ENCODE data around the gene ANGPTL7. TPM values are rescaled to one million over a fixed set of nuclear protein-coding genes. Genes with fewer than 3 reads are reported as not detected.
A peak's percentile ranks its signal among the peaks of the same experiment; 100 is the strongest.

The ANGPTL7 gene
- total RNA-seq, 1 donor from 2014 or later: 1.1 TPM

DNA sequence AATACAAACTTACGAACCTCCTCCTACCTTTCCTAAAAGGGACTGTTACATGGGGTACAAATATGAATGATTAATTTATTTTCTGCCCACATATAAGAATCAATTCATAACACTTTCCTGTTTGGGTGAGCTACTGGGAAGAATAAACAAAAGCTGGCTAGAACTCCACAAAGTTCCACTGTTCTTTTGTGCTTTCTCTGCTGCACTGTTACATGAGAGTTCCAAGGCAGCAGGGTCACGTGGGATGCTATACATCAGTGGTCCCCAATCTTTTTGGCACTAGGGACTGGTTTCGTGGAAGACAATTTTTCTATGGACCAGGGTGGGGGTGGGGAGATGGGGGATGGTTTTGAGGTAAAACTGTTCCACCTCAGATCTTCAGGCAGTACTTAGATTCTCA lies 2.2 kb upstream of the ANGPTL7 start:
- Histone ChIP-seq H3K4me1 (peaks cover 31% of the 10 kb centered on the region), H3K36me3 (peaks cover 41% of the 10 kb centered on the region), H3K4me3 (no peak overlapping the region), H3K27me3 (ENCODE audit: low read depth) (no peaks in the 10 kb centered on the region), H3K9me3 (replicated peaks) (no peaks in the 10 kb centered on the region), H3K27ac (replicated peaks) (peak overlapping the region; percentile 50)
- intact Hi-C loops (cut with micrococcal nuclease): no loop called here
- TF ChIP-seq, protein P1, sequence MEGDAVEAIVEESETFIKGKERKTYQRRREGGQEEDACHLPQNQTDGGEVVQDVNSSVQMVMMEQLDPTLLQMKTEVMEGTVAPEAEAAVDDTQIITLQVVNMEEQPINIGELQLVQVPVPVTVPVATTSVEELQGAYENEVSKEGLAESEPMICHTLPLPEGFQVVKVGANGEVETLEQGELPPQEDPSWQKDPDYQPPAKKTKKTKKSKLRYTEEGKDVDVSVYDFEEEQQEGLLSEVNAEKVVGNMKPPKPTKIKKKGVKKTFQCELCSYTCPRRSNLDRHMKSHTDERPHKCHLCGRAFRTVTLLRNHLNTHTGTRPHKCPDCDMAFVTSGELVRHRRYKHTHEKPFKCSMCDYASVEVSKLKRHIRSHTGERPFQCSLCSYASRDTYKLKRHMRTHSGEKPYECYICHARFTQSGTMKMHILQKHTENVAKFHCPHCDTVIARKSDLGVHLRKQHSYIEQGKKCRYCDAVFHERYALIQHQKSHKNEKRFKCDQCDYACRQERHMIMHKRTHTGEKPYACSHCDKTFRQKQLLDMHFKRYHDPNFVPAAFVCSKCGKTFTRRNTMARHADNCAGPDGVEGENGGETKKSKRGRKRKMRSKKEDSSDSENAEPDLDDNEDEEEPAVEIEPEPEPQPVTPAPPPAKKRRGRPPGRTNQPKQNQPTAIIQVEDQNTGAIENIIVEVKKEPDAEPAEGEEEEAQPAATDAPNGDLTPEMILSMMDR (IDR thresholded peaks at IDR 0.05; ENCODE audit: borderline replicate concordance): no peak
- no peak for DNase-seq

DNA sequence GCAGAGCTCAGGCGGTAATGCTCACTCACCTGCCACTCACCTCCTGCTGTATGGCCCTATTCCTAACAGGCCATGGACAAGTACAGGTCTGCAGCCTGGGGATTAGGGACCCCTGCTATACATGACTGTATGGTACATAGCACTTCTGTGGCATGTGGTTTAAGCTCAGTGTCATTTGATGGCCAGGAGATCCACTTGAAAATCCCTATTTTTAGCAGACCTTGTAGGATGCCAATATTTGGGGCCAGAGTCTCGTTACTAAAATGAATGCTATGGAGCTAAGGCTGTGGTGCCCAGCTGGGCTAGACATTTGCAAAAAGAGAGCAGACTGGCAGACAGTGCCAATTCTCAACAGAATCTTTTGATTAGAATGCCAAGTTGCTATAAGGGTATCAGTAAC lies 1.7 kb upstream of the ANGPTL7 start:
- Histone ChIP-seq H3K9me3 (replicated peaks) (no peaks in the 10 kb centered on the region), H3K27ac (replicated peaks) (peak overlapping the region; percentile 50), H3K4me3 (no peak overlapping the region), H3K27me3 (ENCODE audit: low read depth) (no peaks in the 10 kb centered on the region), H3K36me3 (peaks cover 37% of the 10 kb centered on the region), H3K4me1 (peaks cover 31% of the 10 kb centered on the region)
- intact Hi-C loops (cut with micrococcal nuclease): no loop called here
- no peak for DNase-seq
- TF ChIP-seq, protein P1 (IDR thresholded peaks at IDR 0.05; ENCODE audit: borderline replicate concordance): no peak

DNA sequence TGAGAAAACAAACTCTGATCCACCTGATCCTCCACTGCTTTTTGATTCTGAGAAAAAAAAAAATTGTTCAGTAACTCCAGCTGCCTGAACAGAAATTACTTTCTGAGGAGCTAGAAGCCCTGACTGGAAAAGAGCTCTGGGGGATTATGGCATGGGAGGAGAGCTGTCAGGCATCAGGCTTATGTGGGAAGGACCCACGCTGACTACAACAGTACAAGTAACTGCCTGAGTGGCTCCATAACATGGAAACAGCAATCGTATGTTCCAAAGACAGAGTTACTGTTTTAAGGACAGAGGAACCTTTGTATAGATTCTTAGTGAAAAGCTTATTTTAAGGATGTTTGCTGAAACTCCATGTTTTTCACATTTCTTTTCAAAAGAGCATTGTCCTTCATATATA lies 1.2 kb upstream of the ANGPTL7 start:
- Histone ChIP-seq H3K27me3 (ENCODE audit: low read depth) (no peaks in the 10 kb centered on the region), H3K36me3 (peaks cover 36% of the 10 kb centered on the region), H3K9me3 (replicated peaks) (no peaks in the 10 kb centered on the region), H3K4me1 (peaks cover 31% of the 10 kb centered on the region), H3K4me3 (no peak overlapping the region), H3K27ac (replicated peaks) (peak overlapping the region; percentile 50)
- TF ChIP-seq, protein P1 (IDR thresholded peaks at IDR 0.05; ENCODE audit: borderline replicate concordance): no peak
- DNase-seq: no peak
- intact Hi-C loops (cut with micrococcal nuclease): no loop called here

DNA sequence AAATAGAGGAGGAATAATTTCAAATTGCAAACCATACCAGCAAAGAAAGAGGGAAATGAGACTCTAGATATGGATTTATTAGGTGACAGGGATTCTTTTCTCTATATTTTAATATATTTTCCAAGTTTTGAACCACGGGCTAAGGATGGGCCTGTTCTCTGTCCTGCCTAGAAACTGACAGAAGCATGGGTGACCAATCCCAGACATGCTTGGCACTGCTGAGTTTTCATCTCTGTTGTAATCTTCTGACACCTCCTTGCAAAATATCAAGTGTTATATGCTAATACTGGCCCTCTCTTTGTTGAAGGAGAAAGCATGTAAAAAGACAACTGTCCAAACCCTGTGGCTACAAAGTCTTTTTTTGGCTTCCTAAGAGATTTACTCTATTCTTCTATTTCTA lies 774 bp upstream of the ANGPTL7 start:
- intact Hi-C loops (cut with micrococcal nuclease): no loop called here
- peaks cover 36% of the 10 kb centered on the region for H3K36me3 ChIP-seq
- no peak overlapping the region for H3K4me3 ChIP-seq
- TF ChIP-seq, protein P1 (IDR thresholded peaks at IDR 0.05; ENCODE audit: borderline replicate concordance): no peak
- peaks cover 31% of the 10 kb centered on the region for H3K4me1 ChIP-seq
- no peaks in the 10 kb centered on the region for H3K9me3 ChIP-seq (replicated peaks)
- peak overlapping the region; percentile 50 for H3K27ac ChIP-seq (replicated peaks)
- H3K27me3 ChIP-seq (ENCODE audit: low read depth): no peaks in the 10 kb centered on the region
- DNase-seq: no peak

DNA sequence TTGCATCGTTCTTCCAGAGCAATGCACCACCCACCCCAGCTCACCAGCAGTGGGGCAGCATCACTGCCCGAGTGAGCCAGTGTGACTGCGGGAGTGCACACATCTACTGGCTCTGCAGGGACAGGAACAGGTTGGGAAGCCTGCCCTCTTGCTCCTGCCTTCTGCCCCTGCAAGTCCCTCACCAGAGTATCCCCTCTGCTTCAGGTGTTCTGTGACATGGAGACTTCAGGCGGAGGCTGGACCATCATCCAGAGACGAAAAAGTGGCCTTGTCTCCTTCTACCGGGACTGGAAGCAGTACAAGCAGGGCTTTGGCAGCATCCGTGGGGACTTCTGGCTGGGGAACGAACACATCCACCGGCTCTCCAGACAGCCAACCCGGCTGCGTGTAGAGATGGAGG lies 4.2 kb downstream of the ANGPTL7 start:
- H3K36me3 ChIP-seq: peaks cover 73% of the 10 kb centered on the region
- DNase-seq: no peak
- intact Hi-C loops (cut with micrococcal nuclease): no loop called here
- H3K27me3 ChIP-seq (ENCODE audit: low read depth): no peaks in the 10 kb centered on the region
- no peak overlapping the region for H3K27ac ChIP-seq (replicated peaks)
- H3K9me3 ChIP-seq (replicated peaks): no peaks in the 10 kb centered on the region
- H3K4me1 ChIP-seq: peaks cover 17% of the 10 kb centered on the region
- H3K4me3 ChIP-seq: no peak overlapping the region
- TF ChIP-seq, protein P1 (IDR thresholded peaks at IDR 0.05; ENCODE audit: borderline replicate concordance): no peak
